ENCODE measurements around the gene NOP58. TPM values are rescaled to one million over a fixed set of nuclear protein-coding genes. Genes with fewer than 3 reads are reported as not detected.
"Not testable (repeated sequence)": the region's sequence is repeated elsewhere in the genome, so short reads cannot be mapped to it uniquely, and the experiment has no call there.

The NOP58 gene
- total and polyA plus RNA-seq, 5 donors: 21.4 to 38.4 (median 24.1) TPM

GRCh38 chr2:202269585-202269984 lies 4.0 kb downstream of the NOP58 start:
- Histone ChIP-seq H3K27me3 (ENCODE audit: control insufficient read depth, insufficient read depth) (no peaks in the 10 kb centered on the region), H3K9me3 (ENCODE audit: control insufficient read depth, low read length) (no peaks in the 10 kb centered on the region), H3K27ac (ENCODE audit: low read length) (no peak overlapping the region), H3K4me1 (ENCODE audit: control insufficient read depth, insufficient read depth, low read length) (peaks cover 5% of the 10 kb centered on the region), H3K4me3 (ENCODE audit: low read length) (no peak overlapping the region)
- ATAC-seq: no peak
- no peak for DNase-seq
- intact Hi-C loops (cut with DNase I): no loop called here
- 79% methylated on average over 9 of the region's 9 CpGs for WGBS

GRCh38 chr2:202270487-202270886 lies 4.9 kb downstream of the NOP58 start:
- ATAC-seq (no peak), DNase-seq (no peak)
- peaks cover 5% of the 10 kb centered on the region for H3K4me1 ChIP-seq (ENCODE audit: control insufficient read depth, insufficient read depth, low read length)
- H3K27me3 ChIP-seq (ENCODE audit: control insufficient read depth, insufficient read depth): no peaks in the 10 kb centered on the region
- no peak overlapping the region for H3K27ac ChIP-seq (ENCODE audit: low read length)
- no peak overlapping the region for H3K4me3 ChIP-seq (ENCODE audit: low read length)
- intact Hi-C loops (cut with DNase I): loop anchor here in 1 of 4 donors (10.0 kb wide), 1 partner anchor 104 kb away; the partner anchor contains the start of gene BMPR2
- H3K9me3 ChIP-seq (ENCODE audit: control insufficient read depth, low read length): no peaks in the 10 kb centered on the region
- WGBS: 86% methylated on average over 3 of the region's 3 CpGs

GRCh38 chr2:202276078-202276720 lies 10.6 kb downstream of the NOP58 start:
- DNase-seq; H3K4me3 ChIP-seq (ENCODE audit: low read length); ATAC-seq; H3K4me1 ChIP-seq (ENCODE audit: control insufficient read depth, insufficient read depth, low read length); H3K27me3 ChIP-seq (ENCODE audit: control insufficient read depth, insufficient read depth); H3K9me3 ChIP-seq (ENCODE audit: control insufficient read depth, low read length); H3K27ac ChIP-seq (ENCODE audit: low read length): not testable (repeated sequence)
- intact Hi-C loops (cut with DNase I): loop anchor here in 1 of 4 donors (10.0 kb wide), 1 partner anchor 99 kb away; the partner anchor contains the start of gene BMPR2
- WGBS: 88% methylated on average over 11 of the region's 11 CpGs

- intact Hi-C loops (cut with DNase I): loop anchor here in 1 of 4 donors (10.0 kb wide), 1 partner anchor 97 kb away; the partner anchor contains the start of gene BMPR2
- H3K27me3 ChIP-seq (ENCODE audit: control insufficient read depth, insufficient read depth): no peaks in the 10 kb centered on the region
- 70% methylated on average over 6 of the region's 6 CpGs for WGBS
- peaks cover 2% of the 10 kb centered on the region for H3K4me1 ChIP-seq (ENCODE audit: control insufficient read depth, insufficient read depth, low read length)
- no peak overlapping the region for H3K4me3 ChIP-seq (ENCODE audit: low read length)
- no peak overlapping the region for H3K27ac ChIP-seq (ENCODE audit: low read length)
- H3K9me3 ChIP-seq (ENCODE audit: control insufficient read depth, low read length): no peaks in the 10 kb centered on the region
- DNase-seq (no peak), ATAC-seq (no peak)
Observed at GRCh38 chr2:202278036-202278760, 12.6 kb downstream of the NOP58 start.

GRCh38 chr2:202278944-202279343 lies 13.4 kb downstream of the NOP58 start:
- Histone ChIP-seq H3K27me3 (ENCODE audit: control insufficient read depth, insufficient read depth) (no peaks in the 10 kb centered on the region), H3K4me3 (ENCODE audit: low read length) (no peak overlapping the region), H3K27ac (ENCODE audit: low read length) (no peak overlapping the region), H3K9me3 (ENCODE audit: control insufficient read depth, low read length) (no peaks in the 10 kb centered on the region), H3K4me1 (ENCODE audit: control insufficient read depth, insufficient read depth, low read length) (peaks cover 2% of the 10 kb centered on the region)
- ATAC-seq: peak; percentile 72 to 76
- 9% methylated on average over 1 of the region's 1 CpG for WGBS
- DNase-seq: no peak
- intact Hi-C loops (cut with DNase I): loop anchor here in 1 of 4 donors (10.0 kb wide), 1 partner anchor 96 kb away; the partner anchor contains the start of gene BMPR2

- intact Hi-C loops (cut with DNase I): no loop called here
- H3K4me3 ChIP-seq (ENCODE audit: low read length): no peak overlapping the region
- no peaks in the 10 kb centered on the region for H3K9me3 ChIP-seq (ENCODE audit: control insufficient read depth, low read length)
- H3K27me3 ChIP-seq (ENCODE audit: control insufficient read depth, insufficient read depth): no peaks in the 10 kb centered on the region
- DNase-seq (no peak), ATAC-seq (no peak)
- no peaks in the 10 kb centered on the region for H3K4me1 ChIP-seq (ENCODE audit: control insufficient read depth, insufficient read depth, low read length)
- H3K27ac ChIP-seq (ENCODE audit: low read length): no peak overlapping the region
Observed at GRCh38 chr2:202286595-202286994, 21.0 kb downstream of the NOP58 start.

- WGBS: 89% methylated on average over 9 of the region's 9 CpGs
- ATAC-seq (no peak), DNase-seq (no peak)
- intact Hi-C loops (cut with DNase I): loop anchor here in 1 of 4 donors (10.0 kb wide), 1 partner anchor 235 kb away; no protein-coding TSS in a partner anchor
- Histone ChIP-seq H3K27me3 (ENCODE audit: control insufficient read depth, insufficient read depth) (no peaks in the 10 kb centered on the region), H3K9me3 (ENCODE audit: control insufficient read depth, low read length) (no peaks in the 10 kb centered on the region), H3K27ac (ENCODE audit: low read length) (no peak overlapping the region), H3K4me3 (ENCODE audit: low read length) (no peak overlapping the region), H3K4me1 (ENCODE audit: control insufficient read depth, insufficient read depth, low read length) (no peaks in the 10 kb centered on the region)
Observed at GRCh38 chr2:202289394-202290204, 24.0 kb downstream of the NOP58 start.

GRCh38 chr2:202290316-202290715 lies 24.8 kb downstream of the NOP58 start:
- no peaks in the 10 kb centered on the region for H3K4me1 ChIP-seq (ENCODE audit: control insufficient read depth, insufficient read depth, low read length)
- intact Hi-C loops (cut with DNase I): loop anchor here in 1 of 4 donors (10.0 kb wide), 1 partner anchor 234 kb away; no protein-coding TSS in a partner anchor

GRCh38 chr2:202290970-202291369 lies 25.4 kb downstream of the NOP58 start:
- H3K9me3 ChIP-seq (ENCODE audit: control insufficient read depth, low read length): no peaks in the 10 kb centered on the region
- intact Hi-C loops (cut with DNase I): loop anchor here in 1 of 4 donors (10.0 kb wide), 1 partner anchor 234 kb away; no protein-coding TSS in a partner anchor
- DNase-seq: no peak
- no peak overlapping the region for H3K27ac ChIP-seq (ENCODE audit: low read length)
- no peaks in the 10 kb centered on the region for H3K27me3 ChIP-seq (ENCODE audit: control insufficient read depth, insufficient read depth)
- no peaks in the 10 kb centered on the region for H3K4me1 ChIP-seq (ENCODE audit: control insufficient read depth, insufficient read depth, low read length)
- 63% methylated on average over 1 of the region's 1 CpG for WGBS
- H3K4me3 ChIP-seq (ENCODE audit: low read length): no peak overlapping the region
- no peak for ATAC-seq

More at GRCh38 chr2:202290316-202290715, 24.8 kb downstream of the NOP58 start:
- Histone ChIP-seq H3K4me3 (ENCODE audit: low read length) (no peak overlapping the region), H3K27me3 (ENCODE audit: control insufficient read depth, insufficient read depth) (no peaks in the 10 kb centered on the region), H3K9me3 (ENCODE audit: control insufficient read depth, low read length) (no peaks in the 10 kb centered on the region), H3K27ac (ENCODE audit: low read length) (no peak overlapping the region)
- ATAC-seq (no peak), DNase-seq (no peak)
- 90% methylated on average over 3 of the region's 3 CpGs for WGBS

GRCh38 chr2:202299712-202300111 lies 34.1 kb downstream of the NOP58 start:
- H3K4me1 ChIP-seq (ENCODE audit: control insufficient read depth, insufficient read depth, low read length): no peaks in the 10 kb centered on the region
- WGBS: 68% methylated on average over 1 of the region's 1 CpG
- no peaks in the 10 kb centered on the region for H3K9me3 ChIP-seq (ENCODE audit: control insufficient read depth, low read length)
- intact Hi-C loops (cut with DNase I): loop anchor here in 1 of 4 donors (10.0 kb wide), 1 partner anchor 225 kb away; no protein-coding TSS in a partner anchor
- no peak overlapping the region for H3K4me3 ChIP-seq (ENCODE audit: low read length)
- H3K27ac ChIP-seq (ENCODE audit: low read length): no peak overlapping the region
- DNase-seq (no peak), ATAC-seq (no peak)
- no peaks in the 10 kb centered on the region for H3K27me3 ChIP-seq (ENCODE audit: control insufficient read depth, insufficient read depth)

Data from right cardiac atrium (tissue), 5 donors.